Activated CD4-positive, alpha-beta T cell treated with anti-CD3 and anti-CD28 coated beads, Interleukin-2, amount 10 ng/mL, durations not matched to agents 7 days and 5 days (primary cell): Measurements from ENCODE around the gene CPVL. TPM values are rescaled to one million over a fixed set of nuclear protein-coding genes. Genes with fewer than 3 reads are reported as not detected.

ENCODE experiments used
- CTCF ChIA-PET: fragments of 350-600 bp; sonication (Branson Sonifier 250); formaldehyde crosslinking; loops from one replicate; lab custom pipeline; 2021; ENCODE audit warnings: antibody characterized with exemption; lab: Charles Lee
- POLR2A ChIA-PET: fragments of 350-600 bp; sonication (Branson Sonifier 250); formaldehyde crosslinking; loops from one replicate; lab custom pipeline; 2021; ENCODE audit warnings: antibody characterized with exemption; lab: Charles Lee
- DNase-seq: peaks from one replicate; pipeline ENCODE4 v3.0.0-alpha.2; 2020
- H3K27ac Mint-ChIP-seq: one replicate; pipeline ENCODE4 v1.8.0; 2021; ENCODE audit warnings: mild to moderate bottlenecking, moderate library complexity, mixed read lengths
- H3K27me3 Mint-ChIP-seq: one replicate; pipeline ENCODE4 v1.8.0; 2021; ENCODE audit warnings: mixed read lengths
- H3K36me3 Mint-ChIP-seq: one replicate; pipeline ENCODE4 v1.8.0; 2021; ENCODE audit warnings: low read depth, mixed read lengths
- H3K4me1 Mint-ChIP-seq: one replicate; pipeline ENCODE4 v1.8.0; 2021; ENCODE audit warnings: mixed read lengths
- H3K4me3 Mint-ChIP-seq: one replicate; pipeline ENCODE4 v1.8.0; 2021; ENCODE audit warnings: mild to moderate bottlenecking, moderate library complexity, mixed read lengths
- H3K9me3 Mint-ChIP-seq: one replicate; pipeline ENCODE4 v1.8.0; 2021; ENCODE audit warnings: mixed read lengths
- total RNA-seq, 2 experiments: library from RNA; stranded (reverse); gene quantifications; one replicate each; pipeline ENCODE4 v1.2.3, GENCODE V29; 2021

Gene CPVL
- total RNA-seq, 2 experiments from 2014 or later, result not detected

DNA sequence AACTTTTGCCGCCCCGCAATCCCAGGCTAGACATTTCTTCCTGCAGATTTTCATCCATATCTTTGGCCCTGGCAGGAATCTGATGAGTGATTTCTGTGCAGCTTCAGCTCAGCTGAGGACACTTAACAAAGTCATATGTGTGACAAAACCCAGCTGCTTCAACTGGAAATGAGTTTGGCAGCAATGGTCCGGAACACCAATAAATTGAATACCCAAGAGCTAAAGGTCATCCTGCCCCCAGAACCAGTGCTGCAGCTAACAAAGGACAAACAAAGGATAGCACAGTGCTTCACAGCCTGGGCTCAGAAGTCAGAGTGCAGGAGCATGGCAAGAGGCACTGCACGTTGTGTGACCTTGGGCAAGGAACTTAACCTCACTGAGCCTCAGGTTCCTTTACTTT lies 148.2 kb downstream of the CPVL start:
- no peaks in the 10 kb centered on the region for H3K9me3 Mint-ChIP-seq
- POLR2A ChIA-PET, result no interaction called here
- H3K4me1 Mint-ChIP-seq, result no peaks in the 10 kb centered on the region
- no peaks in the 10 kb centered on the region for H3K36me3 Mint-ChIP-seq
- no peak overlapping the region for H3K4me3 Mint-ChIP-seq
- H3K27ac Mint-ChIP-seq, result no peak overlapping the region
- H3K27me3 Mint-ChIP-seq, result peaks cover 5% of the 10 kb centered on the region
- CTCF ChIA-PET, result no interaction called here
- no peak for DNase-seq

DNA sequence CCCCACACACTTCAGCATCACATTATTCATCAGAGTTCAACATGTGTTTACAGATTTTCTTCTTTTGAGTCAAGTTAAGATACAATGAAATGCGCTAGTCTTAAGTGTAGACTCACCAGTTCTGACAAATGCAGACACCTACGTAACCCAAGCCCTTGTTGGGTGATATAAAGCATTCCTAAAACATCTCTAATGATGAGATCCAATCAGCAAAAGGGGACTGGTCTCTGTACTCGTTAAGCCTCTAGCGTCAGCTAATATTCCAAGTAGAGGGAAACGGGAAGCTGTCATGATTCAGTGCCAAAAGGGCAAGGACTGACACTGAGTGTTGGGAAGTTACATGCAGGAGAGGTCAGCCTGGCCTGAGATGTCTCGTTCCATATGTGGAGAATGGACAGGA lies 149.5 kb downstream of the CPVL start:
- no peaks in the 10 kb centered on the region for H3K9me3 Mint-ChIP-seq
- H3K4me3 Mint-ChIP-seq, result no peak overlapping the region
- DNase-seq, result no peak
- no peaks in the 10 kb centered on the region for H3K36me3 Mint-ChIP-seq
- no peak overlapping the region for H3K27ac Mint-ChIP-seq
- ChIA-PET CTCF (no interaction called here), POLR2A (no interaction called here)
- peaks cover 2% of the 10 kb centered on the region for H3K27me3 Mint-ChIP-seq
- no peaks in the 10 kb centered on the region for H3K4me1 Mint-ChIP-seq

GRCh38 chr7:28993371-28993770 lies 153.0 kb downstream of the CPVL start:
- Mint-ChIP-seq H3K27ac (no peak overlapping the region), H3K9me3 (no peaks in the 10 kb centered on the region), H3K27me3 (no peaks in the 10 kb centered on the region), H3K4me1 (no peaks in the 10 kb centered on the region), H3K36me3 (no peaks in the 10 kb centered on the region), H3K4me3 (no peak overlapping the region)
- POLR2A ChIA-PET, result no interaction called here
- DNase-seq, result no peak
- CTCF ChIA-PET, result interaction anchor here (1.7 kb wide), 1 partner anchor 97 kb away, joined by 3 read pairs; no protein-coding TSS in a partner anchor

DNA sequence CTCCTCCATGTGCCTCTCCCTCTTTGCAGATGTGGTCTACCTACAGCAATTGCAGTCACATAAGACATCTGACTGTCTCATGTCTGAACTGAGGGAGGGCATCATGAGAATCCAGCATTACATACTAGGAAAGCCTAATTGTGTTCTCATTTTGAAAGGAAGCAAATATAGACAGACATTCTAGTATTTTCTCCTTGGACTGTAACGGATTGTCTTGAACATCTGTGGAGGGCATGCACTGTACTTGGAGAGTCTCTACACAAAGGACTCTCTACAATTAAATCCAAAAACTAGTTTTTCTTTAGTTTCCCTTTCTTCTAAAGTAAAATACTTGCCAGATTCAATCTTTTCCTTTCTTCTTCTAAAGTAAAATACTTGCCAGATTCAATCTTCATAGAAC lies 153.5 kb downstream of the CPVL start:
- Mint-ChIP-seq H3K9me3 (no peaks in the 10 kb centered on the region), H3K27me3 (no peaks in the 10 kb centered on the region), H3K4me3 (no peak overlapping the region), H3K36me3 (no peaks in the 10 kb centered on the region), H3K4me1 (no peaks in the 10 kb centered on the region), H3K27ac (no peak overlapping the region)
- POLR2A ChIA-PET, result no interaction called here
- CTCF ChIA-PET, result no interaction called here
- no peak for DNase-seq

GRCh38 chr7:28990200-28990960 lies 156.0 kb downstream of the CPVL start:
- CTCF ChIA-PET, result no interaction called here
- no peak overlapping the region for H3K27ac Mint-ChIP-seq
- POLR2A ChIA-PET, result no interaction called here
- no peaks in the 10 kb centered on the region for H3K36me3 Mint-ChIP-seq
- no peak for DNase-seq
- H3K4me3 Mint-ChIP-seq, result no peak overlapping the region
- H3K9me3 Mint-ChIP-seq, result no peaks in the 10 kb centered on the region
- no peaks in the 10 kb centered on the region for H3K4me1 Mint-ChIP-seq
- H3K27me3 Mint-ChIP-seq, result no peaks in the 10 kb centered on the region

DNA sequence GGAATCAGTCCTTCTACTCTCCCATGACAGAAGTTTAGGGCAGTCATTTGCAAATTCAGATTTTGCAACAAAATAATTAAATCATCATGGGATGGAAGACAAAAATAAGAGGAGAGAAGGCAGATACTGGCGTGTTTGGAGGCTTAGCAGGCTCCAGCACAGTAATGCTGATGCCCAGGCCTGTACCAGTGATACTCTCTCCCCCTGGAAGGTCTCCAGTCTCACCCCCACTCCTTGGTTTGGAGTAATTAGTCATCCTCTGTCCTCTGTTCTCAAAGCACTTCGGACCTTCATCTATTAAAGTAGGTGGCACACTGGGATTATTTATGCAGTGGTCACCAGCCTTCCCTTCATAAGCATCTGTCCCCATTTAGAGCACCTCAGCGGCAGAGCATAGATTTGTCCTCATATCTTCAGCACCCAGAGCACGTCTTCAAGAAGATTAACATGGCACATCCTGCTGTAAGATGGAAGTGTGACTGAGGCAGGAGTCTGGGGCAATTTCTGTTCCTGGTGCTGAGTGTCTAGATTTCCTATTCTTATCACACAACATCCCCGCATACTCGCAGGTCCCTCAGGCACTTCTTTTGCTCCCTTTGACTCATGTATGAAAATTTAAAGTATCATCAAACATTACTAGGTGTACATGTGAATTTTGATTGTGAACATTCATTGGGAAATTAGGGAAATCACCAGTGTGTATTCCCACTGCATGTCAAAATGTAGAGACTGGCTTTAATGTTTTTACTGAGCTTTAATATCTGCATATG lies 156.9 kb downstream of the CPVL start:
- no peak for DNase-seq
- Mint-ChIP-seq H3K27me3 (no peaks in the 10 kb centered on the region), H3K36me3 (no peaks in the 10 kb centered on the region), H3K4me3 (no peak overlapping the region), H3K27ac (no peak overlapping the region), H3K9me3 (no peaks in the 10 kb centered on the region), H3K4me1 (no peaks in the 10 kb centered on the region)
- CTCF ChIA-PET, result no interaction called here
- POLR2A ChIA-PET, result no interaction called here

DNA sequence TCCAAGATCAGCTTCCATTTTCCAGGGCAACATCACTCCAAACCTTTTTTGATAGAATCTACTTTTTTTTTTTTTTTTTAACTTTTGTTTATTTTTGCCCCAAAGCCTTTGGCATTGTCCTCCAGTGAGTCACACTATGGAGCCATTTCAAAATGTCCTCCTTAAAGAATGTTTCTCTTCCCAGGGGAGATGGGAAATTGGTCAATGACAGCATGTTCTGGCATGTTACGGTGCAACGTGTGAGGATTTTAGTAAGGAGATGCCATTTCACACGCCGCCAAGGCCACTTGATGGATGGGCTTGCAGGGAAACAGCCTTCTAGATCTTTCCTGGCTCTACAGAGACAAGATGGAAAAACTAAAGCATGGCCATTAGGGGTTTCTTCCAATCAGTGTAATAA lies 157.5 kb downstream of the CPVL start:
- Mint-ChIP-seq H3K27me3 (no peaks in the 10 kb centered on the region), H3K9me3 (no peaks in the 10 kb centered on the region), H3K4me3 (no peak overlapping the region), H3K36me3 (no peaks in the 10 kb centered on the region), H3K27ac (no peak overlapping the region), H3K4me1 (no peaks in the 10 kb centered on the region)
- no peak for DNase-seq
- POLR2A ChIA-PET, result no interaction called here
- CTCF ChIA-PET, result no interaction called here

- Mint-ChIP-seq H3K9me3 (no peaks in the 10 kb centered on the region), H3K4me1 (no peaks in the 10 kb centered on the region), H3K36me3 (no peaks in the 10 kb centered on the region), H3K27ac (no peak overlapping the region), H3K4me3 (no peak overlapping the region), H3K27me3 (peaks cover 3% of the 10 kb centered on the region)
- no peak for DNase-seq
- ChIA-PET POLR2A (no interaction called here), CTCF (no interaction called here)
Observed at GRCh38 chr7:28988091-28988490, 158.2 kb downstream of the CPVL start.

- Mint-ChIP-seq H3K36me3 (no peaks in the 10 kb centered on the region), H3K4me3 (no peak overlapping the region), H3K9me3 (no peaks in the 10 kb centered on the region), H3K4me1 (no peaks in the 10 kb centered on the region), H3K27ac (no peak overlapping the region), H3K27me3 (peaks cover 3% of the 10 kb centered on the region)
- ChIA-PET CTCF (no interaction called here), POLR2A (no interaction called here)
- no peak for DNase-seq
Observed at GRCh38 chr7:28986765-28987110, 159.6 kb downstream of the CPVL start.

GRCh38 chr7:28986028-28986764 lies 160.1 kb downstream of the CPVL start:
- Mint-ChIP-seq H3K27me3 (peaks cover 3% of the 10 kb centered on the region), H3K4me1 (no peaks in the 10 kb centered on the region), H3K36me3 (no peaks in the 10 kb centered on the region), H3K27ac (no peak overlapping the region), H3K4me3 (no peak overlapping the region), H3K9me3 (no peaks in the 10 kb centered on the region)
- CTCF ChIA-PET, result no interaction called here
- POLR2A ChIA-PET, result no interaction called here
- DNase-seq, result no peak

DNA sequence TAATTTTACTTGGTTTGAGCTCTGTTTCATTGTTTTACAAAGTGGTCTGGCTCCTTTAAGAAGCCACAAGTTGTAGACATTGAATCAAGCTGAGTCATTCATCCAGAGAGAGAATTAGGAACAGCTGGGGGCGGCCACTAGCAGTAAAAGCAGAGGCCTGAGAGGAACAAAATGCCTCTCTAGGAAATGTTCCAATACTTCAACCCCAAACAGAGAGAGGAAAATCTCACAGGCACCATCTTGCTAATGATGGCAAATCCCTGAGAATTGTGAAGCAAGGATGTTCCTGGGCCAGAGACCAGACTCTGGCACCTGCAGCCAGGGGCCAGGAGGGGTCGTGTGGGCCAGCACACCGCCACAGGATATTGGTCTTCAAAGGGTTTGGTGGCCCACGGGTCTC lies 161.7 kb downstream of the CPVL start:
- Mint-ChIP-seq H3K27ac (no peak overlapping the region), H3K4me1 (no peaks in the 10 kb centered on the region), H3K27me3 (peaks cover 5% of the 10 kb centered on the region), H3K4me3 (no peak overlapping the region), H3K9me3 (no peaks in the 10 kb centered on the region), H3K36me3 (no peaks in the 10 kb centered on the region)
- no peak for DNase-seq
- CTCF ChIA-PET, result no interaction called here
- POLR2A ChIA-PET, result no interaction called here

GRCh38 chr7:28984217-28984616 lies 162.1 kb downstream of the CPVL start:
- CTCF ChIA-PET, result no interaction called here
- Mint-ChIP-seq H3K27me3 (peaks cover 5% of the 10 kb centered on the region), H3K36me3 (no peaks in the 10 kb centered on the region), H3K4me3 (no peak overlapping the region), H3K27ac (no peak overlapping the region), H3K4me1 (no peaks in the 10 kb centered on the region), H3K9me3 (no peaks in the 10 kb centered on the region)
- POLR2A ChIA-PET, result no interaction called here
- DNase-seq, result no peak
